Immature natural killer cell (primary cell): ENCODE results near the gene MYZAP. TPM values are rescaled to one million over a fixed set of nuclear protein-coding genes. Genes with fewer than 3 reads are reported as not detected.
"Not testable (repeated sequence)": the region's sequence is repeated elsewhere in the genome, so short reads cannot be mapped to it uniquely, and the experiment has no call there.

Source experiments
- DNase-seq, 3 donors: peaks; one replicate each; pipeline ENCODE4 v3.0.0; 2022; ENCODE audit warnings: mixed read lengths in 1 of 3
- H3K27ac Mint-ChIP-seq, 6 donors: one replicate each; pipeline ENCODE4 v1.8.0; 2020; ENCODE audit warnings: mixed read lengths in 6 of 6, mild to moderate bottlenecking in 5 of 6, inconsistent platforms in 4 of 6, moderate library complexity in 3 of 6
- H3K27me3 Mint-ChIP-seq, 3 donors: one replicate each; pipeline ENCODE4 v1.8.0; 2020 to 2021; ENCODE audit warnings: low read depth in 3 of 3, mild to moderate bottlenecking in 3 of 3, mixed read lengths in 3 of 3, moderate library complexity in 3 of 3, inconsistent platforms in 1 of 3
- H3K36me3 Mint-ChIP-seq, 3 donors: one replicate each; pipeline ENCODE4 v1.8.0; 2020; ENCODE audit warnings: mixed read lengths in 3 of 3, inconsistent platforms in 2 of 3, mild to moderate bottlenecking in 2 of 3
- H3K4me1 Mint-ChIP-seq, 2 donors: one replicate each; pipeline ENCODE4 v1.8.0; 2020; ENCODE audit warnings: inconsistent platforms in 2 of 2, mild to moderate bottlenecking in 2 of 2, mixed read lengths in 2 of 2, moderate library complexity in 1 of 2
- H3K4me3 Mint-ChIP-seq, 5 donors: one replicate each; pipeline ENCODE4 v1.8.0; 2020; ENCODE audit warnings: mild to moderate bottlenecking in 5 of 5, mixed read lengths in 5 of 5, inconsistent platforms in 3 of 5, moderate library complexity in 3 of 5
- H3K9me3 Mint-ChIP-seq, 6 donors: one replicate each; pipeline ENCODE4 v1.8.0; 2020; ENCODE audit warnings: mild to moderate bottlenecking in 6 of 6, mixed read lengths in 6 of 6, inconsistent platforms in 4 of 6, moderate library complexity in 3 of 6
- polyA plus RNA-seq, 3 donors: library from polyadenylated mRNA; unstranded; fragments of 300-500 nt; fragmentation: Illumina TruSeq; gene quantifications; one replicate each; pipeline ENCODE4 v1.2.3, GENCODE V29; 2021

Gene MYZAP
- polyA plus RNA-seq, 3 donors from 2014 or later: 0.52 TPM; not detected in 2

GRCh38 chr15:57605491-57605890 lies 13.8 kb downstream of the MYZAP start:
- Mint-ChIP-seq H3K36me3 (no peaks in the 10 kb centered on the region), H3K27me3 (peaks cover 0 to 11% (median 7%) of the 10 kb centered on the region in 3 donors), H3K9me3 (no peaks in the 10 kb centered on the region), H3K27ac (no peak overlapping the region), H3K4me1 (no peaks in the 10 kb centered on the region), H3K4me3 (no peak overlapping the region)
- no peak for DNase-seq

GRCh38 chr15:57606048-57606447 lies 14.3 kb downstream of the MYZAP start:
- Mint-ChIP-seq H3K27ac (no peak overlapping the region), H3K36me3 (no peaks in the 10 kb centered on the region), H3K4me1 (no peaks in the 10 kb centered on the region), H3K4me3 (no peak overlapping the region), H3K27me3 (peaks cover 0 to 11% (median 7%) of the 10 kb centered on the region in 3 donors), H3K9me3 (no peaks in the 10 kb centered on the region)
- no peak for DNase-seq

GRCh38 chr15:57606816-57607215 lies 15.1 kb downstream of the MYZAP start:
- Mint-ChIP-seq H3K27me3 (peaks cover 0 to 11% (median 8%) of the 10 kb centered on the region in 3 donors), H3K27ac (no peak overlapping the region)

GRCh38 chr15:57607570-57608000 lies 15.9 kb downstream of the MYZAP start:
- H3K4me1 Mint-ChIP-seq: no peaks in the 10 kb centered on the region
- no peak overlapping the region for H3K4me3 Mint-ChIP-seq

More at GRCh38 chr15:57606816-57607215, 15.1 kb downstream of the MYZAP start:
- Mint-ChIP-seq H3K36me3 (no peaks in the 10 kb centered on the region), H3K9me3 (no peaks in the 10 kb centered on the region), H3K4me1 (no peaks in the 10 kb centered on the region), H3K4me3 (no peak overlapping the region)
- no peak for DNase-seq

GRCh38 chr15:57609805-57610529 lies 18.3 kb downstream of the MYZAP start:
- Mint-ChIP-seq H3K4me1 (no peaks in the 10 kb centered on the region), H3K9me3 (no peaks in the 10 kb centered on the region), H3K36me3 (no peaks in the 10 kb centered on the region), H3K27ac (no peak overlapping the region), H3K27me3 (peaks cover 0 to 8% (median 8%) of the 10 kb centered on the region in 3 donors), H3K4me3 (no peak overlapping the region)
- DNase-seq: no peak

More at GRCh38 chr15:57607570-57608000, 15.9 kb downstream of the MYZAP start:
- Mint-ChIP-seq H3K36me3 (no peaks in the 10 kb centered on the region), H3K27ac (no peak overlapping the region), H3K27me3 (peaks cover 0 to 11% (median 8%) of the 10 kb centered on the region in 3 donors), H3K9me3 (no peaks in the 10 kb centered on the region)
- DNase-seq: no peak

- no peak overlapping the region for H3K4me3 Mint-ChIP-seq
- H3K9me3 Mint-ChIP-seq: no peaks in the 10 kb centered on the region
- peaks cover 0 to 8% (median 6%) of the 10 kb centered on the region in 3 donors for H3K27me3 Mint-ChIP-seq
- H3K36me3 Mint-ChIP-seq: no peaks in the 10 kb centered on the region
- no peaks in the 10 kb centered on the region for H3K4me1 Mint-ChIP-seq
- DNase-seq: no peak
- no peak overlapping the region for H3K27ac Mint-ChIP-seq
Observed at GRCh38 chr15:57611123-57611522, 19.4 kb downstream of the MYZAP start.

- DNase-seq: no peak
- Mint-ChIP-seq H3K36me3 (no peaks in the 10 kb centered on the region), H3K9me3 (no peaks in the 10 kb centered on the region), H3K4me1 (no peaks in the 10 kb centered on the region), H3K27me3 (peaks cover 2 to 8% (median 6%) of the 10 kb centered on the region in 3 donors), H3K4me3 (no peak overlapping the region), H3K27ac (no peak overlapping the region)
Observed at GRCh38 chr15:57611938-57612337, 20.2 kb downstream of the MYZAP start.

GRCh38 chr15:57614241-57614640 lies 22.5 kb downstream of the MYZAP start:
- Mint-ChIP-seq H3K27ac (no peak overlapping the region), H3K9me3 (no peaks in the 10 kb centered on the region), H3K4me3 (no peak overlapping the region), H3K4me1 (no peaks in the 10 kb centered on the region), H3K27me3 (peaks cover 2 to 3% (median 3%) of the 10 kb centered on the region in 3 donors), H3K36me3 (no peaks in the 10 kb centered on the region)
- no peak for DNase-seq

GRCh38 chr15:57615951-57616496 lies 24.3 kb downstream of the MYZAP start:
- not testable (repeated sequence) for H3K27ac Mint-ChIP-seq, H3K36me3 Mint-ChIP-seq, H3K9me3 Mint-ChIP-seq, H3K27me3 Mint-ChIP-seq, H3K4me3 Mint-ChIP-seq, DNase-seq, H3K4me1 Mint-ChIP-seq

GRCh38 chr15:57618325-57618724 lies 26.6 kb downstream of the MYZAP start:
- DNase-seq: no peak
- no peaks in the 10 kb centered on the region for H3K4me1 Mint-ChIP-seq
- no peaks in the 10 kb centered on the region for H3K9me3 Mint-ChIP-seq
- no peaks in the 10 kb centered on the region for H3K36me3 Mint-ChIP-seq
- peaks cover 0 to 4% (median 2%) of the 10 kb centered on the region in 3 donors for H3K27me3 Mint-ChIP-seq
- no peak overlapping the region for H3K27ac Mint-ChIP-seq
- no peak overlapping the region for H3K4me3 Mint-ChIP-seq

GRCh38 chr15:57619746-57620145 lies 28.0 kb downstream of the MYZAP start:
- no peaks in the 10 kb centered on the region for H3K4me1 Mint-ChIP-seq
- no peaks in the 10 kb centered on the region for H3K9me3 Mint-ChIP-seq
- H3K4me3 Mint-ChIP-seq: no peak overlapping the region
- peaks cover 0 to 4% (median 2%) of the 10 kb centered on the region in 3 donors for H3K27me3 Mint-ChIP-seq
- DNase-seq: no peak
- H3K36me3 Mint-ChIP-seq: no peaks in the 10 kb centered on the region
- H3K27ac Mint-ChIP-seq: no peak overlapping the region

- Mint-ChIP-seq H3K27me3 (peaks cover 0 to 7% (median 2%) of the 10 kb centered on the region in 3 donors), H3K9me3 (peaks cover 0 to 2% (median 0%) of the 10 kb centered on the region in 6 donors), H3K27ac (no peak overlapping the region)
Observed at GRCh38 chr15:57624730-57625129, 33.0 kb downstream of the MYZAP start.

GRCh38 chr15:57625703-57626448 lies 34.2 kb downstream of the MYZAP start:
- no peak overlapping the region for H3K27ac Mint-ChIP-seq
- peaks cover 0 to 7% (median 2%) of the 10 kb centered on the region in 3 donors for H3K27me3 Mint-ChIP-seq
- H3K36me3 Mint-ChIP-seq: no peaks in the 10 kb centered on the region

More at GRCh38 chr15:57624730-57625129, 33.0 kb downstream of the MYZAP start:
- no peak overlapping the region for H3K4me3 Mint-ChIP-seq
- H3K36me3 Mint-ChIP-seq: no peaks in the 10 kb centered on the region
- DNase-seq: no peak
- H3K4me1 Mint-ChIP-seq: no peaks in the 10 kb centered on the region

More at GRCh38 chr15:57625703-57626448, 34.2 kb downstream of the MYZAP start:
- Mint-ChIP-seq H3K4me1 (no peaks in the 10 kb centered on the region), H3K4me3 (no peak overlapping the region), H3K9me3 (peaks cover 0 to 2% (median 0%) of the 10 kb centered on the region in 6 donors)
- no peak for DNase-seq
